HG02642 (cell line): ENCODE data around the gene PPP6C.
"Not testable (repeated sequence)": the region's sequence is repeated elsewhere in the genome, so short reads cannot be mapped to it uniquely, and the experiment has no call there.

Experiments used
- ATAC-seq: cut with Tn5 transposase; IDR thresholded peaks from one replicate; pipeline ENCODE4 v1.9.1; 2021; ENCODE audit warnings: mild to moderate bottlenecking; ENCODE audit not compliant: unreplicated experiment, poor library complexity

Gene PPP6C

GRCh38 chr9:125143377-125144090 is 46.1 kb downstream of the PPP6C start, which contains the start of gene SCAI:
TSS of gene SCAI (minus strand) at chr9:125143528. CDS start at chr9:125143437, 91 bp downstream.
- peak; percentile 99 for ATAC-seq

DNA sequence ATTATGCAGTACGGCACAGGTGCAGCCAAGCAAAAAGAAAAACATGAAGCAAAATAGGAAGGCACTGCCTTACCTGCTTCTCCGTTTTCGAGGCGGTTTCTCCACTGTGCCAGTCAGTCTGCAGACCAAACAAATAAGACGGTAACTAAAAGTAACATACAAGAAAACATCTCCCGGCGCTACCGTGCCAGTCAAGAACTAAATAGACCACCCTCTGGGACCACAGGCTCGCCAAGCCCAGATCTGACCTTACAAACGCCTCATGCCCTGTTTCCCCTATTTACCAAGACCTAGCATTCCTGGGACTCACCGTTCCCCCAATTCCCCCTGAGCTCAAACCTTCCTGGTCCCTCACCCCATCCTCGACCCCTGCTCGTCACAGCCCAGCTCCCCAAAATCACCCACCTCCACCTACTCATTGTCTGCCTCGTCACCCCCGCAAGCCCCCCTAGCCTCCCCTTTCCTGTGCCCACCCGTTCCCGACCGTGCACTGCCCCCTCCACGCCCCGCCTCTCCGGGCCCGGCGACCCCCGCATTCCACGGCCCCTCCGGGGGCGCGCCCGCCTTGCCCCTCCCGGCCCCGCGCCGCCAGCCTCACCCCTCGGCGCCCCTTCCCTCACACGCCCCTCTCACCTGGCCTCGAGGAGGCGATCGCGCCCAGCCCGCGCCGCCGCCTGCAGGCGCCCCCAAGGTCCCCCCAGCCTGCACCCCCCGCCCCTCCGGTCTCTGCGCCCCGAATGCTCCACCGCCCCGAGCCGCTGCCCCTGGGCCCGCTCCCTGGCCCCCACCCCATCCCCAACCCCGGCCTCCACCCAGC is 46.8 kb downstream of the PPP6C start:
- ATAC-seq: no peak

DNA sequence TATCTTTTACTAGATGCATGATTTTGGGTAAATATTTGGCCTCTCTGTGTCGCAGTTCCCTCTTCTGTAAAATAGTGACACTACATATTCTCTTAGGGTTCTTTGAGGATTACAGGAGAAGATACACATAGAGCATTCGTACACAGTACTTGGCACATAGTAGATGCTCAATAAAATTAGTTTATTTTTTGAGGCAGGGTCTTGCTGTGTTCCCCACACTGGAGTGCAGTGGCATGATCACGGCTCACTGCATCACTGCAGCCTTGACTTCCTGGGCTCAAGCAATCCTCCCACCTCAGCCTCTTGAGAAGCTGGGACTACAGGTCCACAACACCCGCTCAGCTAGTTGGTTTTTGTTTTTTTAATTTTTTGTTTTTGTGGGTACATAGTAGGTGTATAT is 47.9 kb downstream of the PPP6C start:
- no peak for ATAC-seq

DNA sequence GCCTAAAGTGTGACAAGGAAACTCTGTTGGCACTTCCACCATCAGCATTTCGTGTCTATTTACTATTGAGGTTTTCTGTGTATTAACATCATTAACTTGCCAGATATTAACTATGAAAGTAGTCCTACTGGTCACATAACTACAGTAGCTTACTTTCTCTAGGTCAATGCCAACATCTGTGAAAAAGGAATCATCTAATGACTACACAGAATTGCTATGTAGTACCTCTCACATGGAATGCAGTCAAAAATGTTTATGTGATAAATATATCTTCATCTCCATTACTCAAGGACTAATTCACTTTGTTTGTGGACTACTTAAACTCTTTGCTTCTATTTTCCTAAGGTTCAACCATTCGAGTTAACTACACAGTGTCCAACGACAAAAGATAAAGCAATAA is 48.4 kb downstream of the PPP6C start:
- ATAC-seq: no peak

GRCh38 chr9:125140576-125140975 is 49.0 kb downstream of the PPP6C start:
- no peak for ATAC-seq

GRCh38 chr9:125137200-125137599 is 52.4 kb downstream of the PPP6C start:
- no peak for ATAC-seq

GRCh38 chr9:125134976-125135375 is 54.6 kb downstream of the PPP6C start:
- no peak for ATAC-seq

DNA sequence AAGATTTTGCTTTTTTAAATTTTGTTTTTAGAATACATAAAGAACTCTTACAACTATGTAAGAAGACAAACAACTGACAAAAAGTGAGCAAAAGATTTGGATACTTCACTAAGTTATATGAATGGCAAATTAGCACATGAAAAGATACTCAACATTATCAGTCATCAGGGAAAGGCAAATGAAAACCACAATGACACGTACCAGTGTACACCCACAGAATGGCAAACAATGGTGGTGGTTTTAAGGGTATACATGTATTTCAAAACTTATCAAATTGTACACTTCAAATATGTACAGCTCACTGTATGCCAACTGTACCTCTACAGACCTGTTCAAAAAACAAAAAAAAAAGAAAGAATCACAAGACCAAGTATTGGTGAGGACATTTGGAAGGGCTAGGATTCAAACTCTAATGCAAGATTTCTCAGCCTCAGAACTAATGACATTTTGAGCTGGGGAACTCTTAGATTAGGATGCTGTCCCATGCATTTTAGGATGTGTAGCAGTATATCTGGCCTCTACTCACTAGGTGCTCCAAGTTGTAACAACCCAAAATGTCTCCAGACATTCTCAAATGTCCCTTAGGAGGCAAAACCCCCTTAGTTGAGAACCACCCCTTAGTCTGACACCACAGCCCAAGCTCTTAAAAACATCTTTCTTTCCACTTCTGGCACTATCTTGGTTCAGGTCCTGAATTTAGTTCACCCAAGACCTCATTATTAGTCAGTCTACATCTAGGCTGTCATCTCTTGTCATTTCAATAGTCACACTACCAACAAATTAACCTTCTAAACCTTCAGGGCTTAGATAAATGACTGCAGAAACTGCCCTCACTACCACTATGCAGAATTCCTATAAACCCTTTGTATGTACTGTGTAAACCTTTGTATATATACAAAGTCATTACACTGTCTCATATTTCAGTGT is 55.9 kb downstream of the PPP6C start:
- ATAC-seq: no peak

- no peak for ATAC-seq
Measured at GRCh38 chr9:125131778-125132177, 57.8 kb downstream of the PPP6C start.

- ATAC-seq: peak; percentile 88
Measured at GRCh38 chr9:125126019-125126746, 63.4 kb downstream of the PPP6C start.

- ATAC-seq: no peak
Measured at GRCh38 chr9:125125523-125125922, 64.1 kb downstream of the PPP6C start.

DNA sequence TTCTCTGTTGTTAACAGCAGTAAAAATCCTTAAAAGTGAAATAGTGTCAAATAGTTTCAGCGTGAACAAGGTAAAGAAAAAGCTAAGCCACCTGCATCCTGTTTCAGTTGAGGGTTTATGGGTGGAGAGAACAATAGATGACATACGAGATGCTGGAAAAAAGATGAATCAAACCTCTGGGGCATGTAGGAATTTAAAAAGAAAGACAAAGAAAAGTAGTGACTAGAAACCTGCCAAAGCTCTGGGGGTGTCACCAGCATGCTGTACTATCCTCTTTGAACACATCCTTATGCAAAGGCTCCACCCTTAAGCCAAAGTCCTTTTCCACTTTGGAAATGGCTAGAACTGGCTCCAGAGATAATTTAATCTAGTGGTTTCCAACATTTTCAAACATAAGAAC is 68.5 kb downstream of the PPP6C start:
- no peak for ATAC-seq

GRCh38 chr9:125119643-125120286 is 69.8 kb downstream of the PPP6C start:
- no peak for ATAC-seq

DNA sequence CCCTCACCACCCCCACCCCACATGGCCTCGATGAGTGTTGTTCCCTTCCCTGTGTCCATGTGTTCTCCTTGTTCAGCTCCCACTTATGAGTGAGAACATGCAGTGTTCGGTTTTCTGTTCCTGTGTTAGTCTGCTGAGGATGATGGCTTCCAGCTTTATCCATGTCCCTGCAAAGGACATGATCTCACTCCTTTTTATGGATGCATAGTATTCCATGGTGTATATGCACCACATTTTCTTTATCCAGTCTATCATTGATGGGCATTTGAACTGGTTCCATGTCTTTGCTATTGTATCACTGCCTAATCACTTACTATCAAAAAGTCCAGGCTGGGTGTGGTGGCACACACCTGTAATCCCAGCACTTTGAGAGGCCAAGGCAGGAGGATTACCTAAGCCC is 70.9 kb downstream of the PPP6C start:
- not testable (repeated sequence) for ATAC-seq

GRCh38 chr9:125114503-125114902 is 75.1 kb downstream of the PPP6C start:
- not testable (repeated sequence) for ATAC-seq

- ATAC-seq: no peak
Measured at GRCh38 chr9:125110464-125110863, 79.1 kb downstream of the PPP6C start.

DNA sequence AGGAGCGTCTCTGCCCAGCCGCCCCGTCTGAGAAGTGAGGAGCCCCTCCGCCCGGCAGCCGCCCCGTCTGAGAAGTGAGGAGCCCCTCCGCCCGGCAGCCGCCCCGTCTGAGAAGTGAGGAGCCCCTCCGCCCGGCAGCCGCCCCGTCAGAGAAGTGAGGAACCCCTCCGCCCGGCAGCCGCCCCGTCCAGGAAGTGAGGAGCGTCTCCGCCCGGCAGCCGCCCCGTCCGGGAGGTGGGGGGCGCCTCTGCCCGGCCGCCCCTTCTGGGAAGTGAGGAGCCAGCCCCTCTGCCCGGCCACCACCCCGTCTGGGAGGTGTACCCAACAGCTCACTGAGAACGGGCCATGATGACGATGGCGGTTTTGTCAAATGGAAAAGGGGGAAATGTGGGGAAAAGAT is 81.1 kb downstream of the PPP6C start:
- ATAC-seq: not testable (repeated sequence)

- ATAC-seq: no peak
Measured at GRCh38 chr9:125106285-125106893, 83.2 kb downstream of the PPP6C start.
